HG02840 (cell line): ENCODE measurements around the gene HLA-DPB1.
A peak's percentile ranks its signal among the peaks of the same experiment; 100 is the strongest.
"Not testable (repeated sequence)": the region's sequence is repeated elsewhere in the genome, so short reads cannot be mapped to it uniquely, and the experiment has no call there.

Experiments used
- ATAC-seq: cut with Tn5 transposase; IDR thresholded peaks from one replicate; pipeline ENCODE4 v1.9.1; 2021; ENCODE audit warnings: mild to moderate bottlenecking, moderate library complexity, moderate number of reproducible peaks; ENCODE audit not compliant: unreplicated experiment, low FRiP score

Gene HLA-DPB1

GRCh38 chr6:33075568-33076405, at the start of gene HLA-DPB1:
Gene HLA-DPB1, plus strand, starts transcription at chr6:33075990. Its CDS starts 52 bp downstream, at chr6:33076042.
- ATAC-seq = peak; percentile 64

DNA sequence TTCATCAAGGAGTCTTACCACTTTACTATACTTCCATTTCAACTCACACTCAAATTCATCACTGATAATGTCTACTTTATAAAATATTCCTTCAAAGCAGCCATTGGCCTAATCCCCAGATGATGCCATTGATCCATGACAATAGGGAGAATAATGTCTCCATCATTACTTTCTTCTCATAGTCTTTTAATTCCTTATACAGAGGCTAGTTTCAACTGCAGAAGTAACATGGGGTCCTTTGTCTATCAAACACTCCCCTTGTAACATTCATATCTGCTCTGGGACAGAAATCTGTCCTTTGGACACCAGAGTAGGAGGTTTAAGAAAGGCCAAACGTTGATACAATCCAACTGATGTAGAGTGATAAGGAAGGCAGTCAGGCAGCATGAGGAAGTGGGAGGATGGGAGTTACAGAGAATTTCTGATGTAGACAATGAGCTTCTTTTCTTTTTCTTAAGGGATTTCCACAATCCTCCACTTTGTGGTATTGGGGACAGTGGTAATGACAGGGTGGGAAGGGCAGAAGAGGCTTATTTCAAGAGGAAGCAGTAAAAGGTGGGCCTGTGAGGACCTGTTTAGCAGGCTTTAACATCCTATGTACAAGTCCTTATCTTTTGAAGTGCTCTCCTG, 47.5 kb upstream of the HLA-DPB1 start:
- no peak for ATAC-seq

GRCh38 chr6:33029328-33030184, 46.2 kb upstream of the HLA-DPB1 start:
- ATAC-seq = peak; percentile 68

DNA sequence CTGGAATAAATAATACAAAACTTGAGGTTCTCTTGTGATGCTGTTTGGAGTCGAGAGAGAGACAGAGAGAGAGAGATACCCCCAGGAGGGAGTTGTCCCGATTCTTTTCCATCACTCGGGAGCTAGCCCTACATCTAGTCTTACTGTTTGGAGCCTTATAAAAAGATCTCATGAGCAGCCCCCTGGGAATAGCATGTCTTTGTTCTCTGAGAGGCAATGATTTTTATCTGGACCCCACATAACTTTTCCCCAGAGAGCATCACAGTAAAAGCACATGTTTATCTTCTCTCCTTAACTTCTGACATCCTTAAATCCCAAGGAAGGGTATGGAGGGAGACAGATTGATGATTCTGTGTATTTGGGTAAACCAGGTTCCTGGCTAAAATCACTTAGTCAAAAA, 45.5 kb upstream of the HLA-DPB1 start:
- no peak for ATAC-seq

GRCh38 chr6:33034554-33034953, 41.2 kb upstream of the HLA-DPB1 start:
- ATAC-seq = no peak

GRCh38 chr6:33036535-33036934, 39.3 kb upstream of the HLA-DPB1 start:
- ATAC-seq = no peak

DNA sequence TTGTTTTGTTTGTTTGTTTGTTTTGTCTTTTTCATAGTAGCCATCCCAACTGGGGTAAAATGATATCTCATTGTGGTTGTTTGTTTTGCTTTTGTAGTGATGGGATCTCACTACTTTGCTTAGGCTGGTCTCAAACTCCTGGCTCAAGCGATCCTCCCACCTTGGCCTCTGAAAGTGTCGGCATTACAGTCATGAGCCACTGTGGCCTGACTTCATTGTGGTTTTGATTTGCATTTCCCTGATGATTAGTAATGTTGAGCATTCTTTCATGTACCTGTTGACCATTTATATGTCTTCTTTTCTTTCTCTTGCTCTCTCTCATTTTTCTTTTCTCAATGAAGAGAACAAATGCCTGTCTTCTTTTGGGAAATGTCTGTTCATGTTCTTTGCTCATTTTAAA, 35.6 kb upstream of the HLA-DPB1 start:
- ATAC-seq = no peak

DNA sequence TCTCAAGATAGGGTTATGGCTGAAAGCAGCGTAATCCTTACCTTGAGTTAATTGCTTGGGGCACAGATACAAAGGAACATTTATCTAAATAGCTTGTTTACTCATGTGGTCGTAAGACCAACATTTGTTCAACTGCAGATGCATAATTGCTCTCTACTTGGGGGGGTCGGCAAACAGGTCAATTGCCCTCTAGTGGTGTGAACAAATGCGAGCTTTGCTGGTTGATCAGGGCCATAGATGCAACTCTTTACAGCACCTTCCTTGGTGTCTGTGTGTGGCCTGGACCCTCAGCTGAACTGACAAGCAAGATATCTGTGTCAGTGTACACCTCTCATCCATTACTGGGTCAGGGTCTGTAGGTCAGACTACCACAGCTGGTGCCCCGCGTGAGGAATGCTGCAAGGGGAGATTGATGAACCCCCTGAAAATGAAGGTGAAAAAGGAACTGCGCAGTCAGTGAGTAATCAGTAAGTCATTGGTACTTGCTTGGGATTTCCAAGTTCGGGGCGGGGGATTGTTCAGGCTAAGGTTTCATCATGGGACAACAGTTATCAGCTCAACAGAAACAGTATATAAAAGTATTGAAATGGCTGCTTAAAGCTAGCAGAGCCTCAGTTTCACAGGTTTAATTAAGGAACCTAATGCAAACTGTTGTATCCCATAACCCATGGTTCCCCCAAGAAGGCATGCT, 26.3 kb upstream of the HLA-DPB1 start:
- no peak for ATAC-seq

DNA sequence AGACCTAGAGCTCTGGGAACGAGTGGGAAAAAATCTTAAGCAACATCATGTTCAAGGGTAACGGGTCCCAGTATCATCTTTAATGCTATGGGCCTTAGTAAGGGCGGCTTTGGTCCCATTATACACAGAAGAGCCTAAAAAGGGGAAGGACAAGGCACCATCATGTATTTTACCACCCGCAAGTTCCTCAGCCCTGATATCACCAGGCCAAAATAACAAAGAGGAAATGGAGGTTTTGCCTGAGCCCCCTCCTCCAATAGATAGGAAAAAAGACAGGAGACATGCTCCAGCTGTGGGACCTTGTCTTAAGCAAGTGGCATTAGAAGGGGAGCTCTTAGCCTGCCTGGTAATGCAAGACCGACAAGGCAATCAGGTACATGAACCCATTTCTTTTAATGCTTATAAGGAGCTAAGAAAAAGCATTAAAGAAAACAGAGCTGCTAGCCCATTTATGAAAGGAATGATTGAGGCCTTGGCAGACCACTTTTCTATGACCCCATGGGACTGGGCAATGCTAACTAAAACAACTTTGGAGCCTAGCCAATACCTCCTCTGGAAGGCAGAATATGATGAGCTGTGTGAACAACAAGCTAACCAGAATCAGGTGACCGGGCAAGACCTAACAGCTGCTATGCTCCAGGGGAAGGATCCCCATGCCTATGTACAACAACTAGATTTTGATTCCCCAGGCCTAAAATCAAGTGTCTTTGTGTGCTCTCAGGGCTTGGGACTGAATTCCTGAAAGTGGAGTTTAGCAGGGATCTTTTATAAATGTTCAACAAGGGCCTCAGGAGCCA, 25.6 kb upstream of the HLA-DPB1 start:
- no peak for ATAC-seq

DNA sequence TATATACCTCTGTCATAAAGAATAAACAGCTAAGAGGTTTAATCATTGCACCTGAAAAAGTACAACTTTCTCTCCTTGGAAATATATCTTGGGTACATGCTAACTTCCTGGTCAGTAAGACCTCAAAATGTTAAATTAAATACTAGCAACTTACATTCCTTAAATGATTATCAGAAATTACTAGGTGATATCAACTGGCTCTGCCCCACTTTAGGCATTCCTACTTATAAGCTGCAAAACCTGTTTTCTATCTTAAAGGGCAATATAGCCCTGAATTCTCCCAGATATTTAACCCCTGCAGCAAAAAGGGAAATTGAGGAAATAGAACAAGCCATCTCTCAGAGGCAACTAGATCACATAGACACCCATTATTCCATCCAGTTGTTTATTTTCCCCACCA, 23.2 kb upstream of the HLA-DPB1 start:
- no peak for ATAC-seq

DNA sequence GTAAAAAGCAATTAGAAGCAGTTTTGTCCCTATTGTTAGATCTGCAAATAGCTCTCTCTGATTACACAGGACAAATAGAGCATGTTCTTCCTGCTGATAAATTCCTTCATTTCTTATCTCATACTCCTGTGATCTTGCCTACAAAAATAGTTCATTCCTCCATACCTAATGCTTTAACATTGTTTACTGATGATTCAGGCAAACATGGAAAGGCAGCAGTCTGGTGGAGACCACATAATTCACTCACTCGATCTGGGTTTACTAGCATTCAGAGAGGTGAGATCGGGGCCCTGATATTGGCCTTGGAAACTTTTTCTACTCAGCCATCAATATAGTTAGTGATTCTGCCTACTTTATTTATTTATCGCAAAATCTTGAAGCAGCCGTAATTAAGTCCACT, 22.6 kb upstream of the HLA-DPB1 start:
- no peak for ATAC-seq

DNA sequence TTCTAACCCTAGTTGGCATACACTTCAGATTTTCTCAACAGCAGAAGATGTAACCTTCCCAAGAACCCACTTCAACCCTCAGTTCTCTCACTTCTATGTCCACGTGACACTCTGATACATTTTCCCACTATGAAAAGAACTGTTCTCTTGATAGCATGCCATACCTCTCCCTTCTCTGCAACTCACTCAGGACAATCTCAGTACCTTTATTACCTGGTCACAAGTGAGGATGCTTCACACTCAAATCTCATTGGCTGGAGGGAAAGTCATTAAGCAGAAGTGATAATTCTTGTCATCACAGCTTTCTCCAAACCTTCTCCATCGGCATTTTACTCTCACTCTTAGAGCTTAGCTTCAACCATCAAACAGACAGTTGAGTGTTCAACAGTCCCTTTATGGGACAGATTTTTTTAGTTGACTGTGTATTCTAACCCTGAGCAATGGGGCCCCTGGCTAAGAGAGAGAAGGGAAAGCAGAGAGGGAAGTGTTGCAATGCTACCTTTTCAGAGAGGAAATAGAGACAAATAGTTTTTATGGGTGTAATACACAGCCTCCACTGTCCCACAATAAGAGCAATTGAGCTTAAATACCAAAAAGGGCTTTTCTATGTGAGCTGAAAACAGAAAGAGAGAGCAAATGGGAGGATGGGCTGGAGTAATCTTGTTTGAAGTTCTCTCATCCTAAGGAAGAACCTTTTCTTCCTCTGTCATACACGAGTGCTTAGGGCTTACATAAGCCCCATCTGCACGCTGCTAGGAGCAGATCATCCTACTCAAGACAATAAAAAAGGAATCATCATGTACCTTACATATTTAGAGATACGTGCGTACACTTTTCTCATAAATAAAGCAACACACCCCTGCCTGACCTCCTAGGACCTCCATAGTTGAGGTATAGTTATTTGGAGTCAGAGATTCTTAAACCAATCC, 18.3 kb upstream of the HLA-DPB1 start:
- no peak for ATAC-seq

DNA sequence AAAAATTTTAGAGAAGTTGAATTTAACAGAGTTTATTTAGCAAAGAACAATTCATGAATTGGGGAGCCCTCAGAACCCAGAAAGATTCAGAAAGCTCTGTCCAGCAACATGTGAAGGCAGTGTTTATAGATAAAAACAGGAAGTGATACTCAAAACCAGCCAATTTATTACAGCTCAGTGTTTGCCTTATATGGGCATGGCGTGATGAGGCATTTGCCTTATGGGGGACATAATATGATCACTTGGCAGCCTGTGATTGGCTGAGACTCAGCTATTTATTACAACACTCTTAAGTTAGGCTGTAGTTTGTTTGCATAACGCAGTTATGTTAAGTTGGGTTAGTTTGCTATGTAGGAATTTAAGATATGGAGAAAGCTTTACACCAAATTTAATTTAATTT, 13.8 kb upstream of the HLA-DPB1 start:
- no peak for ATAC-seq

GRCh38 chr6:33063435-33063834, 12.4 kb upstream of the HLA-DPB1 start:
- ATAC-seq = not testable (repeated sequence)

DNA sequence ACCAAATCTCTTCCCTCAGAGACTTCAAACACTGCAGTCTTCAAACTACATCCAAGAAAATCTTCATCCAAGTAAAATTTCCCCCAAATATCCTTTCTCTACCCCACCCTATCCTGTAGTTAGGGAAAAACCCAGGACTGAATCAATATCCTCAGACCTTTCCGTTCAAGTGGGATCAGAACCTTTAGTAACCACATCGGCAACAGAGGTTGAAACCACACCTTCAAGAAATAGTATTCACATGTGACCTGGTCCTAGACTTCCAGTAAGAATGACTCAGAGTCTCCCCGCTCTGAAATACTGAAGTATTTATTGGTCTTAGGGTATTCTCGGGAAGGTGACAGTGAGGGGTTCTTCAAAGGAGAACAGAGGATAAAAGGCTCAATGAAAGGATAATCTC, 11.1 kb upstream of the HLA-DPB1 start:
- ATAC-seq = no peak

GRCh38 chr6:33065312-33065711, 10.5 kb upstream of the HLA-DPB1 start:
- no peak for ATAC-seq

GRCh38 chr6:33066917-33067521, 8.8 kb upstream of the HLA-DPB1 start:
- no peak for ATAC-seq

DNA sequence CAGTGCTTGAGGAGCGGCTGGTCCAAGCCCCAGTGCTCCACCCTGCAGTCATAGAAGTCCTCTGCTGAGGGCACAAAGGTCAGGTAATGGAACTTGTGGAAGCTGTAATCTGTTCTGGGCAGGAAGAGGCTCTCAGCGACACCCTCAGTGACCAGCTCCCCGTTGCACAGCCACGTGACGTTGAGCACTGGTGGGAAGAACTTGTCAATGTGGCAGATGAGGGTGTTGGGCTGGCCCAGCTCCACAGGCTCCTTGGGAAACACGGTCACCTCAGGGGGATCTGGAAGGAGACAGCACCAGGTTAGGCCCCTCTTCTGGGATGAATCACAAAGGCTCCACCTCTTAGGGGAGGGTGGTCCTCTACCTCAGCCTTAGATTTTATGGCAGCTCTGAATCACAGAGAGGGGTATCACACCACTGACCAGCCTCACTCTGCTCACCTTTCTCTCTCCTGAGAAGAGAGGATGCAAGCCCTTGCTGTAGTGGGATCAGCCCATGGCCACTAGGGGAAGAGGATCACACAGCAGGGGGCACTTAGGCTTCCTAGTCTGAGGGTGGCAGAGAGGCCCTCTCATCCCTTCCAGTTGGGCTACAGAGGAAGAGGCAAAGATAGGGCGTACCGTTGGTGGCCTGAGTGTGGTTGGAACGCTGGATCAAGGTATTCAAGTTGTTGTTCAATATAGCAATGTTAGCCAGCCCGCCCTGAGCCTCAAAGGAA, 6.6 kb upstream of the HLA-DPB1 start:
- ATAC-seq = no peak
